ENCODE data around the gene SMIM29.

The SMIM29 gene

GRCh38 chr6:34218691-34219090 lies 30.1 kb downstream of the SMIM29 start:
- Histone ChIP-seq H3K27ac (ENCODE audit: low read depth, low read length) (peak overlapping the region; percentile 59), H2AFZ (ENCODE audit: low read depth, low read length, severe bottlenecking) (peak overlapping the region; percentile 25), H4K20me1 (ENCODE audit: low read depth, low read length) (no peaks in the 10 kb centered on the region), H3K27me3 (ENCODE audit: low read length) (no peaks in the 10 kb centered on the region), H3K4me3 (ENCODE audit: insufficient read depth, low read length, poor library complexity, severe bottlenecking) (no peak overlapping the region), H3K36me3 (ENCODE audit: low read length) (no peaks in the 10 kb centered on the region), H3K9me3 (ENCODE audit: insufficient read depth, low read length) (no peaks in the 10 kb centered on the region), H3K9me2 (replicated peaks; ENCODE audit: insufficient read depth, low read length) (no peaks in the 10 kb centered on the region), H3K79me2 (ENCODE audit: insufficient read depth, low read length) (no peaks in the 10 kb centered on the region), H3F3A (ENCODE audit: insufficient read depth) (peaks cover 31% of the 10 kb centered on the region), H3K4me2 (ENCODE audit: low read depth, low read length, poor library complexity, severe bottlenecking) (peak overlapping the region; percentile 46), H3K9ac (ENCODE audit: low read length) (no peak overlapping the region)
- TF ChIP-seq CTCF (IDR thresholded peaks at IDR 0.05; ENCODE audit: insufficient read depth, low read length, poor library complexity, severe bottlenecking): no peak
- TF ChIP-seq EZH2phosphoT487 (conservative IDR thresholded peaks at IDR 0.05; ENCODE audit: low read length): no peak

- no peak overlapping the region for H2AFZ ChIP-seq (ENCODE audit: low read depth, low read length, severe bottlenecking)
- no peaks in the 10 kb centered on the region for H4K20me1 ChIP-seq (ENCODE audit: low read depth, low read length)
- H3K27me3 ChIP-seq (ENCODE audit: low read length): no peaks in the 10 kb centered on the region
- H3K27ac ChIP-seq (ENCODE audit: low read depth, low read length): no peak overlapping the region
- no peaks in the 10 kb centered on the region for H3K79me2 ChIP-seq (ENCODE audit: insufficient read depth, low read length)
- H3F3A ChIP-seq (ENCODE audit: insufficient read depth): peaks cover 7% of the 10 kb centered on the region
- no peaks in the 10 kb centered on the region for H3K36me3 ChIP-seq (ENCODE audit: low read length)
- no peaks in the 10 kb centered on the region for H3K9me2 ChIP-seq (replicated peaks; ENCODE audit: insufficient read depth, low read length)
- no peak overlapping the region for H3K4me3 ChIP-seq (ENCODE audit: insufficient read depth, low read length, poor library complexity, severe bottlenecking)
- no peak overlapping the region for H3K4me2 ChIP-seq (ENCODE audit: low read depth, low read length, poor library complexity, severe bottlenecking)
- H3K9ac ChIP-seq (ENCODE audit: low read length): no peak overlapping the region
- no peak for TF ChIP-seq CTCF (IDR thresholded peaks at IDR 0.05; ENCODE audit: insufficient read depth, low read length, poor library complexity, severe bottlenecking)
- no peak for TF ChIP-seq EZH2phosphoT487 (conservative IDR thresholded peaks at IDR 0.05; ENCODE audit: low read length)
- H3K9me3 ChIP-seq (ENCODE audit: insufficient read depth, low read length): no peaks in the 10 kb centered on the region
Observed at GRCh38 chr6:34213772-34214171, 35.0 kb downstream of the SMIM29 start.

GRCh38 chr6:34207695-34208443 lies 40.9 kb downstream of the SMIM29 start:
- Histone ChIP-seq H3K9me2 (replicated peaks; ENCODE audit: insufficient read depth, low read length) (no peaks in the 10 kb centered on the region), H3K4me2 (ENCODE audit: low read depth, low read length, poor library complexity, severe bottlenecking) (no peak overlapping the region), H2AFZ (ENCODE audit: low read depth, low read length, severe bottlenecking) (no peak overlapping the region), H3K36me3 (ENCODE audit: low read length) (no peaks in the 10 kb centered on the region), H3K27ac (ENCODE audit: low read depth, low read length) (no peak overlapping the region), H3K4me3 (ENCODE audit: insufficient read depth, low read length, poor library complexity, severe bottlenecking) (no peak overlapping the region), H3F3A (ENCODE audit: insufficient read depth) (no peaks in the 10 kb centered on the region), H3K27me3 (ENCODE audit: low read length) (no peaks in the 10 kb centered on the region), H4K20me1 (ENCODE audit: low read depth, low read length) (no peaks in the 10 kb centered on the region), H3K79me2 (ENCODE audit: insufficient read depth, low read length) (no peaks in the 10 kb centered on the region), H3K9ac (ENCODE audit: low read length) (no peak overlapping the region), H3K9me3 (ENCODE audit: insufficient read depth, low read length) (no peaks in the 10 kb centered on the region)
- TF ChIP-seq CTCF (IDR thresholded peaks at IDR 0.05; ENCODE audit: insufficient read depth, low read length, poor library complexity, severe bottlenecking) (no peak), EZH2phosphoT487 (conservative IDR thresholded peaks at IDR 0.05; ENCODE audit: low read length) (no peak)
